ENCODE measurements around the gene KCNMB3. TPM values are rescaled to one million over a fixed set of nuclear protein-coding genes. Genes with fewer than 3 reads are reported as not detected.

The KCNMB3 gene
- total and polyA plus RNA-seq, 4 donors = 0.96 to 5.5 (median 2.3) TPM

GRCh38 chr3:179194931-179195330, 56.0 kb downstream of the KCNMB3 start:
- DNase-seq (peak in 1 of 3 donors; percentile 26), ATAC-seq (ENCODE audit: insufficient read depth, low FRiP score) (no peak)
- Histone ChIP-seq H3K9me3 (ENCODE audit: control insufficient read depth in 4 of 4, insufficient read depth in 3 of 4, low read length in 3 of 4) (no peaks in the 10 kb centered on the region), H3K27me3 (ENCODE audit: control insufficient read depth in 3 of 3, insufficient read depth in 3 of 3, low read length in 2 of 3) (no peaks in the 10 kb centered on the region), H3K36me3 (ENCODE audit: control insufficient read depth in 4 of 4, insufficient read depth in 4 of 4, low read length in 4 of 4) (no peaks in the 10 kb centered on the region), H3K27ac (ENCODE audit: low read depth in 1 of 2, low read length in 1 of 2) (peak overlapping the region in 1 of 2 donors; percentile 21), H3K4me3 (no peak overlapping the region), H3K4me1 (ENCODE audit: control insufficient read depth in 5 of 5, insufficient read depth in 5 of 5, low read length in 5 of 5) (peaks cover 0 to 27% (median 10%) of the 10 kb centered on the region in 5 donors), H3K9ac (ENCODE audit: insufficient read depth in 1 of 2, low read length in 2 of 2) (no peak overlapping the region)
- TF ChIP-seq CTCF (IDR thresholded peaks at IDR 0.05; ENCODE audit: control extremely low read depth, extremely low read depth) = no peak
- WGBS, 2 donors = 61 to 81% methylated on average over 4 of the region's 4 CpGs

Other genes starting within 250 kb of the KCNMB3 start
- gene ZMAT3, start 179.3 kb downstream of the KCNMB3 start, total RNA-seq = 10 to 100 TPM in 1 of 2 donors, 1 to 10 TPM in 1; 8.1 to 12.1 TPM
- gene ZMAT3, start 179.3 kb downstream of the KCNMB3 start, polyA plus RNA-seq = 1 to 10 TPM; 2.4 to 2.8 TPM
- gene PIK3CA, start 102.8 kb downstream of the KCNMB3 start, total RNA-seq = 10 to 100 TPM; 21.7 to 42.9 TPM
- 10 to 100 TPM in 1 of 2 donors, 1 to 10 TPM in 1; 4.5 to 10.3 TPM for gene PIK3CA, start 102.8 kb downstream of the KCNMB3 start, polyA plus RNA-seq
- 10 to 100 TPM; 25.2 to 53.3 TPM for gene ZNF639, start 71.9 kb upstream of the KCNMB3 start, total RNA-seq
- gene ZNF639, start 71.9 kb upstream of the KCNMB3 start, polyA plus RNA-seq = 10 to 100 TPM; 14.8 to 18.8 TPM
- gene MFN1, start 96.6 kb upstream of the KCNMB3 start, total RNA-seq = 100 to 1,000 TPM in 1 of 2 donors, 10 to 100 TPM in 1; 40.4 to 108 TPM
- 10 to 100 TPM; 13.2 to 13.8 TPM for gene MFN1, start 96.6 kb upstream of the KCNMB3 start, polyA plus RNA-seq
- gene GNB4, start 200.4 kb upstream of the KCNMB3 start, total RNA-seq = 10 to 100 TPM; 33.7 to 56.2 TPM
- 10 to 100 TPM in 1 of 2 donors, 1 to 10 TPM in 1; 6.3 to 17.9 TPM for gene GNB4, start 200.4 kb upstream of the KCNMB3 start, polyA plus RNA-seq